ENCODE measurements around the gene NMBR.
"Not testable (repeated sequence)": the region's sequence is repeated elsewhere in the genome, so short reads cannot be mapped to it uniquely, and the experiment has no call there.

The NMBR gene

DNA sequence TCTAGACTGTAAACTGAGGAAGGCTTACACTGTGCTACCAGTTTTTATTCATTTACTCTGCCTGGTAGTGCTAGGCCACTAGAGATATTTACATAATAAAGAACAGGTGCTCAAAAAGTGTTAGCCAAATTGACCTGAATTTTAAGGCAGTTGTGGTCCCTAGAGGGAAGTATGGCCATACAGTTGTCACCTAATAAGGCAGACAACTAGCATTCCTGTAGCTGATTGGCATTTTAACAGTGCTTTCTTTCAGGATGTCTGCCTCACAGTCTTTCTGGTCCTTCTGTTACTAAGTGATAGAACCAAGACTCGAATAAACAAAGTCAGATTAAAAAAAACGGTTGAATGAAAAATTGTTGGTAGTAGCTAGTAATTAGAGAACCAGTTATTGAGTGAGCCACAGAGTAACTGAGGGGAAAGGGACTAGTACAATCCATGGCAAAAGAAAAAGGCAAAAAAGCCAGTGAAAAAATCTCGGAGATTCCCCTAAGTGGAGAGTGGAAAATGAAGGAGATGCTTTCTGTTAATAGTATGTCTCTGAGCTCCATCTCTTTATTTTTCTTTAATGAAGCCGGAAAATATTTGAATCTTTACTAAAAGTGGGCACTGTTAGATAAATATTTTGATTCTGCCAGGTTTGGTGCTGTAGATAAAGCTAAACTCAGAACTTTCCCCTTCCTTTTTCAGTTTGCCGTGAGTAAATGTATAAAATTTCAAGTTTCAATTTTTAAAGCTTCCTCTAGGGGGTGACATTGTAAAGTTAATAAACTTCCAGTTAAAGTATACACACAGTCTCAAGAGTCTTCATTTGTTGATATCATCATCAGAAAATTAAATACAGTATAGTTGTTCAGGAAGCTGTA lies 9.2 kb upstream of the NMBR start:
- no peak overlapping the region for H3K27ac ChIP-seq
- no peak overlapping the region for H3K4me3 ChIP-seq

GRCh38 chr6:142155091-142155490 lies 8.2 kb upstream of the NMBR start:
- Histone ChIP-seq H3K27ac (no peak overlapping the region), H3K4me3 (no peak overlapping the region)

- Histone ChIP-seq H3K4me3 (no peak overlapping the region), H3K27ac (no peak overlapping the region)
Measured at GRCh38 chr6:142154336-142154735, 7.4 kb upstream of the NMBR start.

- H3K4me3 ChIP-seq: no peak overlapping the region
- no peak overlapping the region for H3K27ac ChIP-seq
Measured at GRCh38 chr6:142153196-142153595, 6.3 kb upstream of the NMBR start.

GRCh38 chr6:142152746-142153145 lies 5.8 kb upstream of the NMBR start:
- no peak overlapping the region for H3K4me3 ChIP-seq
- no peak overlapping the region for H3K27ac ChIP-seq

DNA sequence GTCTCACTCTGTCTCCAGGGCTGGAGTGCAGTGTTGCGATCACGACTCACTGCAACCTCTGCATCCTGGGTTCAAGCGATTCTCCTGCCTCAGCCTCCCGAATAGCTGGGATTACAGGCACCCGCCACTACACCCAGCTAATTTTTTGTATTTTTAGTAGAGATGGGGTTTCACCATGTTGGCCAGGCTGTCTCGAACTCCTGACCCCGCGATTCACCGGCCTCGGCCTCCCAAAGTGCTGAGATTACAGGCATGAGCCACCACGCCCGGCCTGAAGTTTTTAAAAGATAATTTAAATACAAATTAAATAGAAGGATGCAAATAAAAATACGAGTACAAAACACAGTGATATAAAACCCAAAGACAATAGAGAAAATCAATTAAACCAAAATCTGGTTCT lies 5.4 kb downstream of the NMBR start:
- H3K4me3 ChIP-seq: not testable (repeated sequence)

GRCh38 chr6:142138876-142139275 lies 8.0 kb downstream of the NMBR start:
- Histone ChIP-seq H3K4me3 (no peak overlapping the region), H3K27ac (no peak overlapping the region)

More for the DNA sequence above, 5.4 kb downstream of the NMBR start:
- not testable (repeated sequence) for H3K27ac ChIP-seq

GRCh38 chr6:142132625-142133024 lies 14.3 kb downstream of the NMBR start, which contains the start of gene GJE1:
Gene GJE1, plus strand, starts transcription at chr6:142132925. Its CDS starts 234 bp downstream, at chr6:142133159.
- H3K27ac ChIP-seq: no peak within 1 kb of the TSS

GRCh38 chr6:142130814-142131213 lies 16.1 kb downstream of the NMBR start:
- Histone ChIP-seq H3K27ac (no peak overlapping the region), H3K4me3 (no peak overlapping the region)

More at GRCh38 chr6:142132625-142133024, 14.3 kb downstream of the NMBR start, which contains the start of gene GJE1:
- H3K4me3 ChIP-seq: no peak within 1 kb of the TSS

DNA sequence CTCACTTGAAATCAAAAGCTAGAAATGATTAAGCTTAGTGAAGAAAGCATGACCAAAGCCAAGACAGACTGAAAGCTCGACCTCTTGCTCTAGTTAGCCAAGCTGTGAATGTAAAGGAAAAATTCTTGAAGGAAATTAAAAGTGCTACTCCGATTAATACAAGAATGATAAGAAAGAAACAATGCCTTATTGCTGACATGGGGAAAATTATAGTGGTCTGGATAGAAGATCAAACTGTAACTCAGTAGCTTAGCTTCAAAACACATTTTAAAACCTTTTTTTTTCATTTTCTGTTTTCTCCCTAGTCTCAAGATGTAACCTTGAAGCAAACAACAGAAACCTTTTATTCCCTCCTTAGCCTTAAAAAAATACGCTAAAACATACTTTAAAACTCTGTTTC lies 25.6 kb downstream of the NMBR start:
- Histone ChIP-seq H3K4me3 (no peak overlapping the region), H3K27ac (no peak overlapping the region)

- H3K27ac ChIP-seq: no peak overlapping the region
- no peak overlapping the region for H3K4me3 ChIP-seq
Measured at GRCh38 chr6:142118925-142119324, 28.0 kb downstream of the NMBR start.

DNA sequence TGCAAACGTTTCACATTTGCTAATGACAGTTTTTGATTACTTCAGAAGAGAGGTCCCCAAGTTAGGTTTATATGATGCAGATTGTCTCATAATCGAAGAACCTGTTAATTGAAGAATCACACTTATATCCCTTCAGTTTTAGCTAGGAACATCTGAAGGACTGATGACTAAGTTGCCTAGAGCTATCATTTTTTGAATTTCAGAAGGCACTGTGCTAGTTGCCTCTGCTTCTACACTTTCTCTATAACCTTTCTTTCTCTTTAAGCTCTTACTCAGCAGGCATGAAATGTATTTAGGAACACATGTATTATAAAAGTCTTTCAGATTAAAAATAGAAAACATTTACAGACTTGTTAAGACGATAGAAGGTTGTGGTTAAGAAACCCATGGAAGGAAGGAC lies 28.6 kb downstream of the NMBR start:
- Histone ChIP-seq H3K27ac (no peak overlapping the region), H3K4me3 (no peak overlapping the region)

- H3K27ac ChIP-seq: no peak overlapping the region
- no peak overlapping the region for H3K4me3 ChIP-seq
Measured at GRCh38 chr6:142117366-142117765, 29.6 kb downstream of the NMBR start.

GRCh38 chr6:142112451-142113061 lies 34.4 kb downstream of the NMBR start:
- H3K27ac ChIP-seq: no peak overlapping the region
- no peak overlapping the region for H3K4me3 ChIP-seq

- not testable (repeated sequence) for H3K27ac ChIP-seq, H3K4me3 ChIP-seq
Measured at GRCh38 chr6:142110820-142111219, 36.1 kb downstream of the NMBR start.

- not testable (repeated sequence) for H3K4me3 ChIP-seq, H3K27ac ChIP-seq
Measured at GRCh38 chr6:142104820-142105219, 42.1 kb downstream of the NMBR start.

DNA sequence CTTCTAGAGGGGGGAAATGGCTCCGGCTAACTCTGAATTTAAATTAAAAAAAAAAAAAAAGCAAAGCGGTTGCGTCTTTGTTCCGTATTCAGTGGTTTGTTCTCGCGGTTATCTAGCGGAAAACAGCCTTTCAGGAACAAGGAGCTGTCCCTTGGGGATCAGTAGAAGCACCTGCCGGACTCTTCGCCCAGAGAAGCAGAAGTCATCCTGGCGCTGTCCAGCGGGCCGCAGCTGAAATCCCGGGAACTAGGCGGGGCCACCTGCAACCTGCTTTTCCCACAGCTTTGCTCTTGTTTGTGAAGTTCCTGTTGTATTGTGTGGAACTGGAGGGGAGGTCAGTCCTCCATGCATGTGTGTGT lies 58.1 kb downstream of the NMBR start:
- Histone ChIP-seq H3K27ac (no peak overlapping the region), H3K4me3 (no peak overlapping the region)

DNA sequence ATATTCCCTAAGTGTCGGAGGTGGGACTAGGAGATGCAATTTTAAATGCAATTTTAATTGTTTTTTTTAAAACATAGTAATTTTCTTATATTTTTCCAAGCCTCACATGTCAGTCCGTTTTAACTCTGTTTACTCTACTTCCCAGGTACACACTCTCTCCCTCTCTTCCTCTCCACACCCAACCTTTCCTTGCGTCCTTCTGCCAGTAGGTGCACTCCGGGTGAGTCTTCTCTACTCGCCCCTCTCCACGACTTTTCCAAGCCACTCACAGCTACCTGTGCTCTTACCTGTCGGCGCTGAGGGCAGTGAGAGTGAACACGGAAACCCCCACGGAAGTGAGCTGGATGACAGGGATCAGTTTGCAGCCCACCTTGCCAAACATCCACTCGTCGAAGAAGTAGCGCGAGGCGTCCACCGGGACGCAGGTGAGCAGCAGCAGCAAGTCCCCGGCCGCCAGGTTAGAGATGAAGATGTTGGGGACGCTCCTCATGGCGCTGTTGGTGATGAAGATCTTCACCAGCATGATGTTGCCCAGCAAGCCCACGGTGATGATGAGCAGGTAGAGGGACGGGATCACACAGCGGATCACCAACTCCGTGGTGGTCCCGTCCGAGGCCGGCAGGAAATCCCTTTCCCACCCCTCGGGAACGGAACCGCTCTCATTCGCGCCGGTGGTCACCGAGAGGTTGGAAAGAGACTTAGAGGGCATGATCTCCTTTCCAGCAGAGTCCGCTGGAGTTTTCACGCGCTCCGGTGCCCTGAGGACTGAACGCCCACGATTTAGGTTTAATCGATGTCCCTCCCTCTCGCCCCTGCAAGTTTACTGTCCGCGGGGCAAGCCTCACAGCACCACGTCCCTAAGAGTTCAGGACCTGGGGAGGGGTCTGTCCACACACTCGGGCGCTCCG lies 58.7 kb downstream of the NMBR start:
- Histone ChIP-seq H3K4me3 (no peak overlapping the region), H3K27ac (no peak overlapping the region)

- no peak overlapping the region for H3K4me3 ChIP-seq
- no peak overlapping the region for H3K27ac ChIP-seq
Measured at GRCh38 chr6:142079130-142079529, 67.8 kb downstream of the NMBR start.

DNA sequence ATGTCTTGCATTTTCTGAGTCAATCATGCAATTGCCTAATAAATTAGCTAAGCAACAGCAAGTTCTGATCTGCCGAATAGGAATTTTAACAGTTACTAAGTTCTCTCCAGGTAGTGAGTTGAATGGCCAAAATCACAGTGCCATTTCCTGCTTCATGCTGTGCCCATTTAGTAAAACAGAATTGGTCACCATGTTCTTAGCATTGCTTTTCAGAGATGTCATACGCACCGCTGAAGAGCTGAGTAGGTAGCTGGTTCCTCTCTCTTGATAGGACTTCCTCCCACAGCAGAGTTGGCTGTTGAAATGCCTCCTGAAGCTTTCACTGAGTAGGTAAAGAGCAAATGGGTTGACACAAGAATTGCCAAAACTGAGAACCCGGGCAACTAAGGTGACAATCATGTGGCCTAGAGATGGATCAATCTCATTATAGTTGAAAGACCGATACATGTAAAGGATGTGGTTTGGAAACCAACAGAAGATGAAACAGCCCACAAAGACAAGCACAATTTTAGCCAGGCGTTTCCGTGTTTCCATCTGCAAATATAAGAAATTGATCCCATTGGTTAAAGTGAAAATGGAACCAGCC lies 71.3 kb downstream of the NMBR start:
- Histone ChIP-seq H3K4me3 (no peak overlapping the region), H3K27ac (no peak overlapping the region)
